Fibroblast of lung (primary cell): ENCODE measurements around the gene PIGH.

Source experiments
- EZH2 ChIP-seq: IDR thresholded peaks from 2 replicates; pipeline ENCODE4 v1.5.1; 2012; ENCODE audit warnings: low read length, control low read depth, mild to moderate bottlenecking; ENCODE audit errors: missing control alignments
- TF ChIP-seq, protein P1 (sequence below), 2 donors: IDR thresholded peaks in 1 of 2; conservative IDR thresholded peaks in 1 of 2; 1 replicate in 1 of 2; 2 replicates in 1 of 2; pipeline ENCODE4 v1.5.1; 2011 to 2012; ENCODE audit warnings: low read length in 2 of 2, control low read depth in 1 of 2, inconsistent platforms in 1 of 2, low read depth in 1 of 2, mild to moderate bottlenecking in 1 of 2

DNA sequence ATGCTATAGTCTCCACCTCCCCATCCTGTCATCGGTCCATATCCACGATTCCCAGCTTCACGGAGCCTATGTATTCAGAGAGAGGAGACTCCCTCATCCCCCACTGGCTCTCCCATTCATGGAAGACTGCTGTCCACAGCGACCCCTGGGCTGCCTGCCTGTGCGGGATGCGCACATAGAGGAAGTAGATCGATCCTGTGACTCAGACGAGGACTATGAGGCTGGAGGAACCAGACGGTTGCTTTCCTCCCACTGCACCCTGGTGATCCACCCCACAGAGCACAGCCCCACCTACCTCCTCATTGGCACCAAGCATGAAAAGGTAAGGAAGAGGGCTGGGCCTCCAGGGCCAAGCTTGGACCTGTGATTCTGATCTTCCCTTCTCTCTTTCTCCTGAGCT, 24.4 kb downstream of the PIGH start:
- TF ChIP-seq, protein P1, sequence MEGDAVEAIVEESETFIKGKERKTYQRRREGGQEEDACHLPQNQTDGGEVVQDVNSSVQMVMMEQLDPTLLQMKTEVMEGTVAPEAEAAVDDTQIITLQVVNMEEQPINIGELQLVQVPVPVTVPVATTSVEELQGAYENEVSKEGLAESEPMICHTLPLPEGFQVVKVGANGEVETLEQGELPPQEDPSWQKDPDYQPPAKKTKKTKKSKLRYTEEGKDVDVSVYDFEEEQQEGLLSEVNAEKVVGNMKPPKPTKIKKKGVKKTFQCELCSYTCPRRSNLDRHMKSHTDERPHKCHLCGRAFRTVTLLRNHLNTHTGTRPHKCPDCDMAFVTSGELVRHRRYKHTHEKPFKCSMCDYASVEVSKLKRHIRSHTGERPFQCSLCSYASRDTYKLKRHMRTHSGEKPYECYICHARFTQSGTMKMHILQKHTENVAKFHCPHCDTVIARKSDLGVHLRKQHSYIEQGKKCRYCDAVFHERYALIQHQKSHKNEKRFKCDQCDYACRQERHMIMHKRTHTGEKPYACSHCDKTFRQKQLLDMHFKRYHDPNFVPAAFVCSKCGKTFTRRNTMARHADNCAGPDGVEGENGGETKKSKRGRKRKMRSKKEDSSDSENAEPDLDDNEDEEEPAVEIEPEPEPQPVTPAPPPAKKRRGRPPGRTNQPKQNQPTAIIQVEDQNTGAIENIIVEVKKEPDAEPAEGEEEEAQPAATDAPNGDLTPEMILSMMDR (conservative IDR thresholded peaks at IDR 0.05 in 1 of 2, IDR thresholded peaks at IDR 0.05 in 1 of 2; ENCODE audit: low read depth in 1 of 2, low read length in 2 of 2) = no peak
- TF ChIP-seq EZH2 = no peak
